OCI-LY7 (cell line): ENCODE measurements around the gene STAG1. TPM values are rescaled to one million over a fixed set of nuclear protein-coding genes. Genes with fewer than 3 reads are reported as not detected.
A peak's percentile ranks its signal among the peaks of the same experiment; 100 is the strongest.
"Not testable (repeated sequence)": the region's sequence is repeated elsewhere in the genome, so short reads cannot be mapped to it uniquely, and the experiment has no call there.

ENCODE experiments used
- BruUV-seq: library from RNA; stranded (reverse); fragments of 400-500 nt; replicated peaks from 2 replicates; lab custom pipeline; 2021; lab: Mats Ljungman, UMichigan
- CTCF ChIA-PET: fragments of 300-600 bp; sonication (Branson Sonifier 250); formaldehyde crosslinking; loops from one replicate; lab custom pipeline; 2022; ENCODE audit warnings: antibody characterized with exemption; ENCODE audit not compliant: unreplicated experiment; lab: Charles Lee
- POLR2A ChIA-PET: fragments of 300-600 bp; sonication (Branson Sonifier 250); formaldehyde crosslinking; loops from one replicate; lab custom pipeline; 2022; ENCODE audit warnings: antibody characterized with exemption; lab: Charles Lee
- DNase-seq: peaks from one replicate; pipeline ENCODE4 v3.0.0-alpha.2; 2015; ENCODE audit warnings: low spot score
- H2AFZ ChIP-seq: fragments of 200-600 bp; sonication (generic), shearing (Covaris generic); 2 replicates; pipeline ENCODE4 v1.6.1; 2014; ENCODE audit warnings: mild to moderate bottlenecking, antibody characterized with exemption, low read length, moderate library complexity
- H3K27ac ChIP-seq: fragments of 200-600 bp; sonication (generic); 2 replicates; pipeline ENCODE4 v1.5.1; 2014; ENCODE audit warnings: mixed run types, low read depth, mild to moderate bottlenecking, moderate library complexity, low read length, inconsistent platforms; ENCODE audit not compliant: poor library complexity, severe bottlenecking
- H3K36me3 ChIP-seq: fragments of 200-600 bp; sonication (generic); 2 replicates; pipeline ENCODE4 v1.6.1; 2014; ENCODE audit warnings: mild to moderate bottlenecking, antibody characterized with exemption, low read length, moderate library complexity, mixed read lengths; ENCODE audit not compliant: insufficient read depth
- H3K4me1 ChIP-seq: fragments of 200-600 bp; sonication (generic); 2 replicates; pipeline ENCODE4 v1.5.1; 2014; ENCODE audit warnings: mild to moderate bottlenecking, low read length; ENCODE audit not compliant: insufficient read depth, poor library complexity, severe bottlenecking
- H3K4me2 ChIP-seq: fragments of 200-600 bp; sonication (generic); 2 replicates; pipeline ENCODE4 v1.6.1; 2014; ENCODE audit warnings: mild to moderate bottlenecking, low read length
- H3K4me3 ChIP-seq: fragments of 200-600 bp; sonication (generic); 2 replicates; pipeline ENCODE4 v1.5.1; 2014; ENCODE audit warnings: mild to moderate bottlenecking, low read depth, low read length; ENCODE audit not compliant: poor library complexity, severe bottlenecking
- H3K79me2 ChIP-seq: fragments of 200-600 bp; sonication (generic); 2 replicates; pipeline ENCODE4 v1.6.1; 2016; ENCODE audit warnings: low read depth, mild to moderate bottlenecking, low read length, moderate library complexity, mixed read lengths; ENCODE audit not compliant: insufficient read depth
- H3K9me2 ChIP-seq: fragments of 200-600 bp; sonication (generic); 2 replicates; pipeline ENCODE4 v1.6.1; 2016; ENCODE audit warnings: mild to moderate bottlenecking, low read length, mixed read lengths; ENCODE audit not compliant: insufficient read depth
- H3K9me3 ChIP-seq: fragments of 200-600 bp; sonication (generic); 2 replicates; pipeline ENCODE4 v1.6.1; 2014; ENCODE audit warnings: mild to moderate bottlenecking, mixed run types, low read length, mixed read lengths
- H4K20me1 ChIP-seq: fragments of 200-600 bp; sonication (generic); 2 replicates; pipeline ENCODE4 v1.6.1; 2014; ENCODE audit warnings: mild to moderate bottlenecking, antibody characterized with exemption, low read length, moderate library complexity, mixed read lengths; ENCODE audit not compliant: insufficient read depth
- EZH2phosphoT487 ChIP-seq: fragments of 200-600 bp; sonication (generic); IDR thresholded peaks from 2 replicates; pipeline ENCODE4 v1.6.1; 2018; ENCODE audit warnings: low read depth, borderline replicate concordance, mild to moderate bottlenecking, mixed run types, antibody characterized with exemption, low read length, moderate library complexity, mixed read lengths
- intact Hi-C: fragments of 100-400 bp; cut with micrococcal nuclease; formaldehyde crosslinking; loops from one replicate; pipeline ENCODE4 v1.10.0; 2022; ENCODE audit not compliant: unreplicated experiment
- total RNA-seq, 2 experiments: library from RNA; depleted of rRNA in 1 of 2; stranded (reverse); fragments of >200 nt in 1 of 2; shearing (Covaris generic) in 1 of 2; gene quantifications; 2 replicates each; pipeline ENCODE4 v1.2.3, GENCODE V29; 2014 to 2022
- TF ChIP-seq, protein P1 (sequence below): fragments of 200-600 bp; sonication (generic); conservative IDR thresholded peaks from 2 replicates; pipeline ENCODE4 v1.5.1; 2014; ENCODE audit warnings: mild to moderate bottlenecking, antibody characterized with exemption, low read length, moderate library complexity, mixed read lengths

Gene STAG1
- total RNA-seq, 2 experiments from 2014 or later, result 30.7 to 46.6 TPM

DNA sequence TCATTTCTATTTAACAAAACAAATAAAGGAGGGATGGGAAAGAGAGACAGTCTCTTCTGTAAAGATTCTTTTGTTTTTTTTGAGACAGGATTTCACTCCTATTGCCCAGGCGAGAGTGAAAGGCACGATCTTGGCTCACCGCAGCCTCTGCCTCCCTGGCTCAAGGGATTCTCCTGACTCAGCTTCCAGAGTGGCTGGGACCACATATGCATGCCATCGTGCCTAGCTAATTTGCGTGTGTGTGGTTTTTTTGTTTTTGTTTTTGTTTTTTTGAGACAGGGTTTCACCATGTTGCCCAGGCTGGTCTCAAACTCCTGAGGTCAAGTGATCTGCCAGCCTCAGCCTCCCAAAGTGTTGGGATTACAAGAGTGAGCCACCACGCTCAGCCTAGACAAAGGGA lies 23.3 kb downstream of the STAG1 start:
- Histone ChIP-seq H4K20me1 (peaks cover 35% of the 10 kb centered on the region), H3K27ac (no peak overlapping the region), H3K4me2 (no peak overlapping the region), H3K4me3 (no peak overlapping the region), H3K79me2 (peaks cover 95% of the 10 kb centered on the region), H3K9me3 (no peaks in the 10 kb centered on the region), H3K4me1 (peaks cover 25% of the 10 kb centered on the region), H3K36me3 (0 out of 2 replicates have a peak, but pooled peaks cover 3% of the 10 kb centered on the region), H2AFZ (no peak overlapping the region), H3K9me2 (no peaks in the 10 kb centered on the region)
- TF ChIP-seq, protein P1, sequence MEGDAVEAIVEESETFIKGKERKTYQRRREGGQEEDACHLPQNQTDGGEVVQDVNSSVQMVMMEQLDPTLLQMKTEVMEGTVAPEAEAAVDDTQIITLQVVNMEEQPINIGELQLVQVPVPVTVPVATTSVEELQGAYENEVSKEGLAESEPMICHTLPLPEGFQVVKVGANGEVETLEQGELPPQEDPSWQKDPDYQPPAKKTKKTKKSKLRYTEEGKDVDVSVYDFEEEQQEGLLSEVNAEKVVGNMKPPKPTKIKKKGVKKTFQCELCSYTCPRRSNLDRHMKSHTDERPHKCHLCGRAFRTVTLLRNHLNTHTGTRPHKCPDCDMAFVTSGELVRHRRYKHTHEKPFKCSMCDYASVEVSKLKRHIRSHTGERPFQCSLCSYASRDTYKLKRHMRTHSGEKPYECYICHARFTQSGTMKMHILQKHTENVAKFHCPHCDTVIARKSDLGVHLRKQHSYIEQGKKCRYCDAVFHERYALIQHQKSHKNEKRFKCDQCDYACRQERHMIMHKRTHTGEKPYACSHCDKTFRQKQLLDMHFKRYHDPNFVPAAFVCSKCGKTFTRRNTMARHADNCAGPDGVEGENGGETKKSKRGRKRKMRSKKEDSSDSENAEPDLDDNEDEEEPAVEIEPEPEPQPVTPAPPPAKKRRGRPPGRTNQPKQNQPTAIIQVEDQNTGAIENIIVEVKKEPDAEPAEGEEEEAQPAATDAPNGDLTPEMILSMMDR, result no peak
- TF ChIP-seq EZH2phosphoT487, result no peak
- ChIA-PET CTCF (no interaction called here), POLR2A (interaction anchor here (0.7 to 1.7 kb wide), 7 partner anchors 14 to 250 kb away, joined by 3 to 9 read pairs (median 5); partner anchors contain the start of gene STAG1)
- no TSS peak for BruUV-seq
- intact Hi-C loops, result no loop called here
- DNase-seq, result no peak

DNA sequence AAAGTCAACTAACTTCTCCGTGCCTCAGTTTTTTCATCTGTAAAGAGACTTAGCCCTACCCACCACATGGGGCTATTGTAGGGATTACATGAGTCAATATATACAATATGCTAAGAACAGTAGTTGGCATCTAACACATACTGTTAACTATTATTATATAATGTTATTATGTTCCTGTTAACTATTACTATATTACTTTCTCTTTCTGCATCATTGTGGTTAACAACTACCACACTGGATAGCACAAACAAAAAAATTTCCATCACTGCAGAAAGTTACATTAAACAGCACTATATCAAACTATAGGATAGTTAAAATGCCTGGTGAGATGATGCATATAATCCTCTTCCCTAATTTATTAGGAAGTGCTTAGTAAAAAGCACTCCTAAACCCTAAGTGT lies 23.7 kb downstream of the STAG1 start:
- Histone ChIP-seq H3K36me3 (0 out of 2 replicates have a peak, but pooled peaks cover 3% of the 10 kb centered on the region), H3K27ac (no peak overlapping the region), H3K4me1 (peaks cover 25% of the 10 kb centered on the region), H3K79me2 (peaks cover 92% of the 10 kb centered on the region), H2AFZ (no peak overlapping the region), H3K9me3 (no peaks in the 10 kb centered on the region), H3K4me3 (no peak overlapping the region), H3K4me2 (no peak overlapping the region), H3K9me2 (no peaks in the 10 kb centered on the region), H4K20me1 (peaks cover 35% of the 10 kb centered on the region)
- ChIA-PET POLR2A (interaction anchor here (1.2 kb wide), 1 partner anchor 57 kb away, joined by 3 read pairs; no protein-coding TSS in a partner anchor), CTCF (no interaction called here)
- BruUV-seq, result no TSS peak
- intact Hi-C loops, result no loop called here
- TF ChIP-seq EZH2phosphoT487, result no peak
- TF ChIP-seq, protein P1, result no peak
- DNase-seq, result no peak

DNA sequence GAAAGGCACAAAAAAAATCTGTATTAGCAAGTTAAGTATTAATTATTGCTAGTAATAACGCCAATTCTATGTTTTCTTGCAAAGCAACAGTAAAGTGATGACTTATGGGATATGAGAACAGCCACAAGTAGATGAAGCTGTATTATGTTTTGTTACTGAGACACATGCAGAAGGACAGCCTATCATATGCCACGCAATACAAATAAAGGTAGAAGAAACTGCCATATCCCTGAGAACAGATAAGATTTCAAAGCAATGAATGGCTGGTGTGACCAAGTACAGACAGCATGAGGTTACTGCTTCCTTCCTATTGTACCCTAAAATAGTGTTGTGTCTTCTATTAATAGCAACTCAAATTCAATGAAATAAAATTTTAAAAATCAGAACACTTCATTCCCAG lies 26.7 kb downstream of the STAG1 start:
- BruUV-seq, result TSS peak; percentile 22
- ChIA-PET POLR2A (interaction anchor here (0.9 to 1.0 kb wide), 3 partner anchors 15 to 49 kb away, joined by 3 to 4 read pairs (median 4); no protein-coding TSS in a partner anchor), CTCF (no interaction called here)
- intact Hi-C loops, result no loop called here
- no peak for DNase-seq
- H3K79me2 ChIP-seq, result peaks cover 79% of the 10 kb centered on the region
- peaks cover 13% of the 10 kb centered on the region for H3K36me3 ChIP-seq
- no peaks in the 10 kb centered on the region for H3K9me2 ChIP-seq
- H3K4me2 ChIP-seq, result no peak overlapping the region; the same call in 1 of the 2 replicates
- H3K4me1 ChIP-seq, result peaks cover 8% of the 10 kb centered on the region
- H3K27ac ChIP-seq, result no peak overlapping the region
- TF ChIP-seq, protein P1, result no peak
- no peak for TF ChIP-seq EZH2phosphoT487
- H4K20me1 ChIP-seq, result peaks cover 18% of the 10 kb centered on the region
- H2AFZ ChIP-seq, result no peak overlapping the region
- H3K9me3 ChIP-seq, result 0 out of 2 replicates have a peak, but pooled peaks cover 3% of the 10 kb centered on the region
- no peak overlapping the region for H3K4me3 ChIP-seq

DNA sequence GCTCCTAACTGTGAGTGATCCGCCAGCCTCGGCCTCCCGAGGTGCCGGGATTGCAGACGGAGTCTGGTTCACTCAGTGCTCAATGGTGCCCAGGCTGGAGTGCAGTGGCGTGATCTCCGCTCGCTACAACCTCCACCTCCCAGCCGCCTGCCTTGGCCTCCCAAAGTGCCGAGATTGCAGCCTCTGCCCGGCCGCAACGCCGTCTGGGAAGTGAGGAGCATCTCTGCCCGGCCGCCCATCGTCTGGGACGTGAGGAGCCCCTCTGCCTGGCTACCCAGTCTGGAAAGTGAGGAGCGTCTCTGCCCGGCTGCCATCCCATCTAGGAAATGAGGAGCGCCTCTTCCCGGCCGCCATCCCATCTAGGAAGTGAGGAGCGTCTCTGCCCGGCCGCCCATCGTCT lies 29.3 kb downstream of the STAG1 start:
- H3K79me2 ChIP-seq, result peaks cover 76% of the 10 kb centered on the region
- CTCF ChIA-PET, result not testable (repeated sequence)

More for the DNA sequence above, 29.3 kb downstream of the STAG1 start:
- H3K36me3 ChIP-seq, result peaks cover 34% of the 10 kb centered on the region
- H3K27ac ChIP-seq, H3K9me3 ChIP-seq, H2AFZ ChIP-seq, intact Hi-C loops, H3K4me1 ChIP-seq, H3K4me3 ChIP-seq, POLR2A ChIA-PET, H3K4me2 ChIP-seq, DNase-seq, H3K9me2 ChIP-seq, BruUV-seq: not testable (repeated sequence)
- 0 out of 2 replicates have a peak, but pooled peaks cover 15% of the 10 kb centered on the region for H4K20me1 ChIP-seq
